Testis (tissue), 5 donors: ENCODE measurements around the gene LPIN1. TPM values are rescaled to one million over a fixed set of nuclear protein-coding genes. Genes with fewer than 3 reads are reported as not detected.

Source experiments
- DNase-seq: peaks from one replicate; pipeline ENCODE4 v3.0.0-alpha.2; 2019
- H3K27ac ChIP-seq, 2 donors: fragments of 200-600 bp; sonication (generic); one replicate each; pipeline ENCODE4 v1.5.1; 2019
- H3K27me3 ChIP-seq: fragments of 200-600 bp; sonication (generic); one replicate; pipeline ENCODE4 v1.5.1; 2019
- H3K36me3 ChIP-seq: fragments of 200-600 bp; sonication (generic); one replicate; pipeline ENCODE4 v1.5.1; 2017; ENCODE audit warnings: low read depth; ENCODE audit errors: missing control alignments
- H3K4me1 ChIP-seq: fragments of 200-600 bp; sonication (generic); one replicate; pipeline ENCODE4 v1.5.1; 2019
- H3K4me3 ChIP-seq, 2 donors: fragments of 200-600 bp; sonication (generic); one replicate each; pipeline ENCODE4 v1.5.1; 2017 to 2019
- H3K9me3 ChIP-seq: fragments of 200-600 bp; sonication (generic); one replicate; pipeline ENCODE4 v1.5.1; 2017
- CTCF ChIP-seq, 3 experiments: fragments of 450-650 bp in 2 of 3; fragments of 200-600 bp in 1 of 3; sonication (generic) in 1 of 3; IDR thresholded peaks; one replicate each; pipeline ENCODE4 v1.5.1; 2016 to 2019; ENCODE audit warnings: antibody characterized with exemption in 3 of 3, mild to moderate bottlenecking in 2 of 3, moderate library complexity in 1 of 3
- POLR2A ChIP-seq: fragments of 450-650 bp; IDR thresholded peaks from one replicate; pipeline ENCODE4 v1.6.1; 2017; ENCODE audit warnings: antibody characterized with exemption, mild to moderate bottlenecking, moderate library complexity
- WGBS, 2 donors: methylation state at CpG; one replicate each; pipeline ENCODE4 v1.1.5; 2018; 5-methylcytosine and 5-hydroxymethylcytosine counted together
- intact Hi-C: fragments of 100-400 bp; cut with DNase I; formaldehyde crosslinking; loops from one replicate; pipeline ENCODE4 v1.15.1; 2023; ENCODE audit warnings: low total_unique reads
- long read RNA-seq, 2 donors: transcript quantifications; one replicate each; lab custom pipeline, GENCODE V29; 2026
- polyA plus RNA-seq: library from polyadenylated mRNA; stranded (reverse); fragments of 350-450 nt; fragmentation: Illumina TruSeq; extraction: RNeasy Lipid Tissue Mini Kit (QIAGEN cat#74804); gene quantifications from one replicate; pipeline ENCODE4 v1.2.3, GENCODE V29; 2014; ENCODE audit warnings: low read depth, low replicate concordance; ENCODE audit not compliant: insufficient read depth
- total RNA-seq, 2 donors: library from RNA; depleted of rRNA; stranded (reverse); fragments of >200 nt; gene quantifications; one replicate each; pipeline ENCODE4 v1.2.3, GENCODE V29; 2016

The LPIN1 gene, protein sequence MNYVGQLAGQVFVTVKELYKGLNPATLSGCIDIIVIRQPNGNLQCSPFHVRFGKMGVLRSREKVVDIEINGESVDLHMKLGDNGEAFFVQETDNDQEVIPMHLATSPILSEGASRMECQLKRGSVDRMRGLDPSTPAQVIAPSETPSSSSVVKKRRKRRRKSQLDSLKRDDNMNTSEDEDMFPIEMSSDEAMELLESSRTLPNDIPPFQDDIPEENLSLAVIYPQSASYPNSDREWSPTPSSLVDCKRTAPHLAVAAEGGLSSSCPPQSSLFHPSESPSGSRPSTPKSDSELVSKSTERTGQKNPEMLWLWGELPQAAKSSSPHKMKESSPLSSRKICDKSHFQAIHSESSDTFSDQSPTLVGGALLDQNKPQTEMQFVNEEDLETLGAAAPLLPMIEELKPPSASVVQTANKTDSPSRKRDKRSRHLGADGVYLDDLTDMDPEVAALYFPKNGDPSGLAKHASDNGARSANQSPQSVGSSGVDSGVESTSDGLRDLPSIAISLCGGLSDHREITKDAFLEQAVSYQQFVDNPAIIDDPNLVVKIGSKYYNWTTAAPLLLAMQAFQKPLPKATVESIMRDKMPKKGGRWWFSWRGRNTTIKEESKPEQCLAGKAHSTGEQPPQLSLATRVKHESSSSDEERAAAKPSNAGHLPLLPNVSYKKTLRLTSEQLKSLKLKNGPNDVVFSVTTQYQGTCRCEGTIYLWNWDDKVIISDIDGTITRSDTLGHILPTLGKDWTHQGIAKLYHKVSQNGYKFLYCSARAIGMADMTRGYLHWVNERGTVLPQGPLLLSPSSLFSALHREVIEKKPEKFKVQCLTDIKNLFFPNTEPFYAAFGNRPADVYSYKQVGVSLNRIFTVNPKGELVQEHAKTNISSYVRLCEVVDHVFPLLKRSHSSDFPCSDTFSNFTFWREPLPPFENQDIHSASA
- 100 to 1,000 TPM in 1 of 2 donors, 10 to 100 TPM in 1; 90.0 to 198 TPM for total RNA-seq
- 169 TPM for polyA plus RNA-seq
- long read RNA-seq, donor 1, full-length matches to known transcripts, result 1 of 9 reads
- long read RNA-seq, donor 1, partial matches to known transcripts, result 8 of 9 reads
- long read RNA-seq, donor 1, other reads (novel, unspliced or antisense), result 0 of 9 reads
- long read RNA-seq, donor 2, full-length matches to known transcripts, result 2 of 2 reads
- long read RNA-seq, donor 2, partial matches to known transcripts, result 0 of 2 reads
- long read RNA-seq, donor 2, other reads (novel, unspliced or antisense), result 0 of 2 reads

DNA sequence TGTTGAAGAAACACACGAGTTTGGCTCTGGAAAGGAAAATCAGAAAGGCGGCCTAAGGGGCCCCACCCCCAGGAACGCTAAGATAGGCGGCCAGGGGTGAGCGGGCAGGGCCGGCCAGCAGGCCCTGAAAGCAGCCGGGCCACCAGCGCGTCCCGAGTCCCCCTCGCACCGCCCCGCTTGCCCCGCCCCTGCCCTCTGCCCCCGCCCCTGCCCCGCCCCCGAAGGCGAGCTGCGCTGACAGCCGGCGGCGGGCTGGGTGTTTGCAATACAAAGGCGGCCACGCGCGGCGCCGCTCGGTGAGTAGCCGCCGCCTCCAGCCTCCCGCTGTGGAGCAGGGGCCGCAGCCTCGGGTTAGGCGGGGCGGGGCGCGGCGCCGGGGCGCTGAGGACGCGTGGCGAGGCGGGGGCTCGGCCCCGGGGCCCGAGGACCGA, at the start of gene LPIN1:
TSS of gene LPIN1 (plus strand) at position 257 of the 431 bp plus-strand sequence. CDS start 18,910 bp downstream, outside the sequence.
- DNase-seq, result peak; percentile 91
- no peaks in the 10 kb centered on the region for H3K36me3 ChIP-seq
- H3K4me3 ChIP-seq, result peak within 1 kb of the TSS; percentile 65 to 77
- intact Hi-C loops, result no loop called here
- 1% methylated on average over 15 to 24 of the region's 49 CpGs for WGBS, 2 donors
- peak within 1 kb of the TSS; percentile 83 to 85 for H3K27ac ChIP-seq
- H3K9me3 ChIP-seq, result no peaks in the 10 kb centered on the region
- H3K4me1 ChIP-seq, result peaks cover 29% of the 10 kb centered on the region
- TF ChIP-seq CTCF (IDR thresholded peaks at IDR 0.05), result no peak
- TF ChIP-seq POLR2A, result peak; percentile 77
- H3K27me3 ChIP-seq, result no peaks in the 10 kb centered on the region

- intact Hi-C loops, result no loop called here
- 83 to 87% methylated on average over 9 of the region's 9 CpGs for WGBS, 2 donors
- H3K36me3 ChIP-seq, result no peaks in the 10 kb centered on the region
- peaks cover 24% of the 10 kb centered on the region for H3K4me1 ChIP-seq
- H3K4me3 ChIP-seq, result no peak overlapping the region
- DNase-seq, result no peak
- no peaks in the 10 kb centered on the region for H3K27me3 ChIP-seq
- peak overlapping the region; percentile 65 to 92 for H3K27ac ChIP-seq
- H3K9me3 ChIP-seq, result no peaks in the 10 kb centered on the region
- TF ChIP-seq POLR2A (no peak), CTCF (IDR thresholded peaks at IDR 0.05) (no peak)
Measured at GRCh38 chr2:11696736-11697102, 49.7 kb upstream of the LPIN1 start.

DNA sequence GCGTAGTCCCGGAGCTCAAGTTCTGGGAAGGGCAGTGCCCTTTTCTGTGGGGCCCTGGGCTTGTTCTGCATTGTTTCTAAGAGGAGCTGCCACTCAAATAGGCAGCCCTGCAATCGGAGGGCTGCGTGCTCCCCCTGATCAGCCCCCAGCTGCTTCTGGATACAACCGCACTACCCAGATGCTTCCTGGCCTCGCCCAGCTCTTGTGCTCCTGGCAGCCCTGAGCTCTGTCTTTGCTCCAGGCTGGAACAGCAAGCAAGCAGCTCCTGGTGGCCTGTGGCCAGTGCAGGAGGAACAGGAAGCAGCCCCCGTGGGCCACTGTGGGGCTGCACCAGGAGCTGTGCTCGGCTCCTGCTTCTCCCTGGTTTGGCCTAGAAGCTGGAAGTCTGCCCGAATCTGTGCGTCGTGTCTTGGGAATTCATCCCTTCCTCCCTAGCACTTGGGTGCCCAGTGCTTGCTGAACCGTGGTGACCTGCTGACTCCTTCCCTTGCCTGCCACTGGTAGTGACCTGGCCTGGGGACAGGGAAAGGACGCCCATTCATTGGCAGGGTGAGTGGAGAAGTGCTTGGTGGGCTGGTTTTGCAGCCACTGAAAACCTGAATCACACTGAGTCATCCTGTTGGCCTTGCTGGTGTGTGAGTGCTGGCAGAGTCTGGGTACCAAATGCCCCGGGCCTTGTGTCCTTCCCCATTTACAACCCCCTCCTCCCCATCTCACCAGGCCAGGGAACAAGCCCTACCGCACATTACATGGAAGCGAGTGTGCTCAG, 49.1 kb upstream of the LPIN1 start:
- TF ChIP-seq POLR2A, result no peak
- TF ChIP-seq CTCF (IDR thresholded peaks at IDR 0.05), result no peak
- Histone ChIP-seq H3K4me3 (no peak overlapping the region), H3K27me3 (no peaks in the 10 kb centered on the region), H3K4me1 (peaks cover 24% of the 10 kb centered on the region), H3K27ac (peak overlapping the region; percentile 65 to 92), H3K36me3 (no peaks in the 10 kb centered on the region), H3K9me3 (no peaks in the 10 kb centered on the region)
- WGBS, 2 donors, result 49 to 54% methylated on average over 10 to 16 of the region's 16 CpGs
- DNase-seq, result peak; percentile 58
- intact Hi-C loops, result no loop called here
